GM12878 (cell line): ENCODE results near the gene NEMF. TPM values are rescaled to one million over a fixed set of nuclear protein-coding genes. Genes with fewer than 3 reads are reported as not detected.

Experiments
- CHD4 ChIP-seq: fragments of 200-600 bp; sonication (generic); IDR thresholded peaks from 2 replicates; pipeline ENCODE4 v1.6.1; 2016; ENCODE audit warnings: mild to moderate bottlenecking
- DPF2 ChIP-seq: fragments of 450-650 bp; IDR thresholded peaks from 2 replicates; pipeline ENCODE4 v1.6.1; 2017; ENCODE audit warnings: mild to moderate bottlenecking
- HCFC1 ChIP-seq: fragments of 150-350 bp; IDR thresholded peaks from 2 replicates; pipeline ENCODE4 v1.6.1; 2014; ENCODE audit warnings: low read length
- HDAC6 ChIP-seq: fragments of 200-600 bp; sonication (generic); IDR thresholded peaks from one replicate; pipeline ENCODE4 v1.8.0; 2017; ENCODE audit warnings: antibody characterized with exemption; ENCODE audit not compliant: unreplicated experiment
- JUND ChIP-seq: IDR thresholded peaks from 2 replicates; pipeline ENCODE4 v1.6.1; 2012; ENCODE audit warnings: low read depth, mild to moderate bottlenecking, low read length, improper control_type of control experiment, moderate library complexity
- KAT2A ChIP-seq: conservative IDR thresholded peaks from 2 replicates; pipeline ENCODE4 v1.6.1; 2011; ENCODE audit warnings: low read depth, low read length; ENCODE audit not compliant: control insufficient read depth
- MTA3 ChIP-seq: IDR thresholded peaks from 2 replicates; pipeline ENCODE4 v1.6.1; 2012; ENCODE audit warnings: low read length, inconsistent platforms, borderline replicate concordance
- POU2F2 ChIP-seq: IDR thresholded peaks from 3 replicates; pipeline ENCODE4 v1.6.1; 2011; ENCODE audit warnings: low read depth, mild to moderate bottlenecking, low read length, borderline replicate concordance
- SPI1 ChIP-seq: IDR thresholded peaks from 2 replicates; pipeline ENCODE4 v1.6.1; 2011; ENCODE audit warnings: low read depth, mild to moderate bottlenecking, low read length, moderate library complexity, borderline replicate concordance; ENCODE audit not compliant: insufficient read depth
- SREBF1 ChIP-seq: IDR thresholded peaks from 2 replicates; pipeline ENCODE4 v1.6.1; 2012; ENCODE audit warnings: mild to moderate bottlenecking, low read length
- ZNF217 ChIP-seq: fragments of 450-650 bp; IDR thresholded peaks from 2 replicates; pipeline ENCODE4 v1.6.1; 2017; ENCODE audit warnings: antibody characterized with exemption, mild to moderate bottlenecking
- ZSCAN29 ChIP-seq: fragments of 450-650 bp; IDR thresholded peaks from 2 replicates; pipeline ENCODE4 v1.6.1; 2017; ENCODE audit warnings: mild to moderate bottlenecking, moderate library complexity
- polyA plus RNA-seq, 11 experiments: library from polyadenylated mRNA; depleted of rRNA in 4 of 11; unstranded in 6 of 11; stranded (reverse) in 5 of 11; fragments of >200 nt; fragmentation: Nextera tagmentation in 4 of 11; fragmentation: Illumina TruSeq in 1 of 11; extraction: Ambion mirVana in 4 of 11; extraction: Trizol in 1 of 11; gene quantifications; 1 replicate in 1 of 11; 2 replicates in 10 of 11; pipeline versions ENCODE4 v1.2.1 to v1.2.3, GENCODE V29; 2011 to 2016; ENCODE audit warnings: inconsistent platforms in 2 of 11, missing spikeins in 2 of 11, low read depth in 1 of 11
- total RNA-seq, 4 experiments: library from RNA; depleted of rRNA in 3 of 4; stranded (reverse); fragments of >200 nt in 3 of 4; fragmentation: Illumina TruSeq in 1 of 4; extraction: Trizol in 1 of 4; gene quantifications; 2 replicates each; pipeline versions ENCODE4 v1.2.1 to v1.2.3, GENCODE V29; 2013 to 2021
- TF ChIP-seq, protein P1 (sequence below): IDR thresholded peaks from 2 replicates; pipeline ENCODE4 v1.6.1; 2012; ENCODE audit warnings: low read length, inconsistent platforms
- TF ChIP-seq, protein P2 (sequence below): fragments of 450-650 bp; IDR thresholded peaks from 2 replicates; pipeline ENCODE4 v1.6.1; 2017; ENCODE audit warnings: mild to moderate bottlenecking
- TF ChIP-seq, protein P3 (sequence below): IDR thresholded peaks from 2 replicates; pipeline ENCODE4 v1.6.1; 2012; ENCODE audit warnings: low read depth, low read length, improper control_type of control experiment
- TF ChIP-seq, protein P4 (sequence below): fragments of 450-650 bp; IDR thresholded peaks from 2 replicates; pipeline ENCODE4 v1.6.1; 2016; ENCODE audit warnings: mild to moderate bottlenecking, moderate library complexity, borderline replicate concordance
- TF ChIP-seq, protein P5 (sequence below): IDR thresholded peaks from 2 replicates; pipeline ENCODE4 v1.6.1; 2011; ENCODE audit warnings: borderline replicate concordance, low read depth, mild to moderate bottlenecking, moderate library complexity, low read length; ENCODE audit not compliant: insufficient read depth, poor library complexity, severe bottlenecking
- TF ChIP-seq, protein P6 (sequence below): IDR thresholded peaks from 2 replicates; pipeline ENCODE4 v1.6.1; 2011; ENCODE audit warnings: borderline replicate concordance, low read depth, mild to moderate bottlenecking, moderate library complexity, mixed read lengths, low read length; ENCODE audit not compliant: insufficient read depth; ENCODE audit errors: extremely low read length

The NEMF gene
- total and polyA plus RNA-seq, 10 of the 15 experiments (the other 5 are each of a cell fraction or from before 2014, with no cell fraction given), result 31.5 to 80.1 (median 61.1) TPM

DNA sequence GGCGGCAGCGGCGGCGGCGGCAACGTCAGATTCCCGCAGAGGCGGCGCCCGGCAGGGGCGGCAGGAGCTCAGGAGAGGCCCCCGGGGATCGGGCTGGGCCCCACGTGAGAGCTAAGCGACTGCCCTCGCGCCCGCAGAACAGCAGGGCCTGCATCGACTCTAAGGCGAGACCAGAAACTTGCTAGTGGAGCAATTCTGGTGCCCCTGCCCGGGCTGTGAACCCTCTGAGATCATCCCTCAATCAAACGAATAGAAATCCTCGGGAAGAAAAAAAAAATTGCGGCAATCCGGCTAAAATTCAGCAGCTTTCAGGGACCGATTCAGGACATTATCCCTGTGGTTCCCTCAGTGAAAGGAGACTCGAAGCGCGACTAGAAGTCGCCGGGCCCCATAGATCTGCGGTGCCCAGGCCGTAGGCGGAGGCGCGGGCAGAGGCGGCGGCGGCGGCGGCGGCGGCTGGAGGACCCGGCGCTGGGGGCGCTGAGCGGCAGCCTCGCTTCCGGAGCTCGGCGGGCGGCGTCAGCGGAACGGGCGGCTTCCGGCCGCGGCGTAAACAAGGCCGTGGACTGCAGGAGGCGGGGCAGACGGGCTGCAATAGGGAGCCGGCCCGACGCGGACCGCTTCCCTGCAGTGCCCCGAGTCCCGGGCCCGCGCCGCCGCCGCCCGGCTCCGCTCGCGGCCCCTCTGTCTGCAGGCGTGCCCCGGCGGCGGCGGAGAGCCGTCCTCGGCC is 84.9 kb downstream of the NEMF start, which contains the start of gene KLHDC2 (continued):
- TF ChIP-seq, protein P1, sequence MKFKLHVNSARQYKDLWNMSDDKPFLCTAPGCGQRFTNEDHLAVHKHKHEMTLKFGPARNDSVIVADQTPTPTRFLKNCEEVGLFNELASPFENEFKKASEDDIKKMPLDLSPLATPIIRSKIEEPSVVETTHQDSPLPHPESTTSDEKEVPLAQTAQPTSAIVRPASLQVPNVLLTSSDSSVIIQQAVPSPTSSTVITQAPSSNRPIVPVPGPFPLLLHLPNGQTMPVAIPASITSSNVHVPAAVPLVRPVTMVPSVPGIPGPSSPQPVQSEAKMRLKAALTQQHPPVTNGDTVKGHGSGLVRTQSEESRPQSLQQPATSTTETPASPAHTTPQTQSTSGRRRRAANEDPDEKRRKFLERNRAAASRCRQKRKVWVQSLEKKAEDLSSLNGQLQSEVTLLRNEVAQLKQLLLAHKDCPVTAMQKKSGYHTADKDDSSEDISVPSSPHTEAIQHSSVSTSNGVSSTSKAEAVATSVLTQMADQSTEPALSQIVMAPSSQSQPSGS, result no peak
- TF ChIP-seq HDAC6 (no peak), SPI1 (no peak), ZNF217 (no peak), CHD4 (no peak), KAT2A (no peak), JUND (no peak), HCFC1 (peak; percentile 51; the same call in 1 of the 2 replicates), POU2F2 (peak; percentile 18; the same call in 1 of the 3 replicates), DPF2 (peak; percentile 92), ZSCAN29 (no peak; the same call in 1 of the 2 replicates), SREBF1 (no peak), MTA3 (no peak)
- TF ChIP-seq, protein P2, sequence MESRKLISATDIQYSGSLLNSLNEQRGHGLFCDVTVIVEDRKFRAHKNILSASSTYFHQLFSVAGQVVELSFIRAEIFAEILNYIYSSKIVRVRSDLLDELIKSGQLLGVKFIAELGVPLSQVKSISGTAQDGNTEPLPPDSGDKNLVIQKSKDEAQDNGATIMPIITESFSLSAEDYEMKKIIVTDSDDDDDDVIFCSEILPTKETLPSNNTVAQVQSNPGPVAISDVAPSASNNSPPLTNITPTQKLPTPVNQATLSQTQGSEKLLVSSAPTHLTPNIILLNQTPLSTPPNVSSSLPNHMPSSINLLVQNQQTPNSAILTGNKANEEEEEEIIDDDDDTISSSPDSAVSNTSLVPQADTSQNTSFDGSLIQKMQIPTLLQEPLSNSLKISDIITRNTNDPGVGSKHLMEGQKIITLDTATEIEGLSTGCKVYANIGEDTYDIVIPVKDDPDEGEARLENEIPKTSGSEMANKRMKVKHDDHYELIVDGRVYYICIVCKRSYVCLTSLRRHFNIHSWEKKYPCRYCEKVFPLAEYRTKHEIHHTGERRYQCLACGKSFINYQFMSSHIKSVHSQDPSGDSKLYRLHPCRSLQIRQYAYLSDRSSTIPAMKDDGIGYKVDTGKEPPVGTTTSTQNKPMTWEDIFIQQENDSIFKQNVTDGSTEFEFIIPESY, result no peak; the same call in 1 of the 2 replicates
- TF ChIP-seq, protein P3, sequence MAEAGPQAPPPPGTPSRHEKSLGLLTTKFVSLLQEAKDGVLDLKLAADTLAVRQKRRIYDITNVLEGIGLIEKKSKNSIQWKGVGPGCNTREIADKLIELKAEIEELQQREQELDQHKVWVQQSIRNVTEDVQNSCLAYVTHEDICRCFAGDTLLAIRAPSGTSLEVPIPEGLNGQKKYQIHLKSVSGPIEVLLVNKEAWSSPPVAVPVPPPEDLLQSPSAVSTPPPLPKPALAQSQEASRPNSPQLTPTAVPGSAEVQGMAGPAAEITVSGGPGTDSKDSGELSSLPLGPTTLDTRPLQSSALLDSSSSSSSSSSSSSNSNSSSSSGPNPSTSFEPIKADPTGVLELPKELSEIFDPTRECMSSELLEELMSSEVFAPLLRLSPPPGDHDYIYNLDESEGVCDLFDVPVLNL, result 0 out of 2 replicates have a peak, but pooled peaks have one; percentile 18
- TF ChIP-seq, protein P4, sequence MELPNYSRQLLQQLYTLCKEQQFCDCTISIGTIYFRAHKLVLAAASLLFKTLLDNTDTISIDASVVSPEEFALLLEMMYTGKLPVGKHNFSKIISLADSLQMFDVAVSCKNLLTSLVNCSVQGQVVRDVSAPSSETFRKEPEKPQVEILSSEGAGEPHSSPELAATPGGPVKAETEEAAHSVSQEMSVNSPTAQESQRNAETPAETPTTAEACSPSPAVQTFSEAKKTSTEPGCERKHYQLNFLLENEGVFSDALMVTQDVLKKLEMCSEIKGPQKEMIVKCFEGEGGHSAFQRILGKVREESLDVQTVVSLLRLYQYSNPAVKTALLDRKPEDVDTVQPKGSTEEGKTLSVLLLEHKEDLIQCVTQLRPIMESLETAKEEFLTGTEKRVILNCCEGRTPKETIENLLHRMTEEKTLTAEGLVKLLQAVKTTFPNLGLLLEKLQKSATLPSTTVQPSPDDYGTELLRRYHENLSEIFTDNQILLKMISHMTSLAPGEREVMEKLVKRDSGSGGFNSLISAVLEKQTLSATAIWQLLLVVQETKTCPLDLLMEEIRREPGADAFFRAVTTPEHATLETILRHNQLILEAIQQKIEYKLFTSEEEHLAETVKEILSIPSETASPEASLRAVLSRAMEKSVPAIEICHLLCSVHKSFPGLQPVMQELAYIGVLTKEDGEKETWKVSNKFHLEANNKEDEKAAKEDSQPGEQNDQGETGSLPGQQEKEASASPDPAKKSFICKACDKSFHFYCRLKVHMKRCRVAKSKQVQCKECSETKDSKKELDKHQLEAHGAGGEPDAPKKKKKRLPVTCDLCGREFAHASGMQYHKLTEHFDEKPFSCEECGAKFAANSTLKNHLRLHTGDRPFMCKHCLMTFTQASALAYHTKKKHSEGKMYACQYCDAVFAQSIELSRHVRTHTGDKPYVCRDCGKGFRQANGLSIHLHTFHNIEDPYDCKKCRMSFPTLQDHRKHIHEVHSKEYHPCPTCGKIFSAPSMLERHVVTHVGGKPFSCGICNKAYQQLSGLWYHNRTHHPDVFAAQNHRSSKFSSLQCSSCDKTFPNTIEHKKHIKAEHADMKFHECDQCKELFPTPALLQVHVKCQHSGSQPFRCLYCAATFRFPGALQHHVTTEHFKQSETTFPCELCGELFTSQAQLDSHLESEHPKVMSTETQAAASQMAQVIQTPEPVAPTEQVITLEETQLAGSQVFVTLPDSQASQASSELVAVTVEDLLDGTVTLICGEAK, result no peak
- TF ChIP-seq, protein P5, sequence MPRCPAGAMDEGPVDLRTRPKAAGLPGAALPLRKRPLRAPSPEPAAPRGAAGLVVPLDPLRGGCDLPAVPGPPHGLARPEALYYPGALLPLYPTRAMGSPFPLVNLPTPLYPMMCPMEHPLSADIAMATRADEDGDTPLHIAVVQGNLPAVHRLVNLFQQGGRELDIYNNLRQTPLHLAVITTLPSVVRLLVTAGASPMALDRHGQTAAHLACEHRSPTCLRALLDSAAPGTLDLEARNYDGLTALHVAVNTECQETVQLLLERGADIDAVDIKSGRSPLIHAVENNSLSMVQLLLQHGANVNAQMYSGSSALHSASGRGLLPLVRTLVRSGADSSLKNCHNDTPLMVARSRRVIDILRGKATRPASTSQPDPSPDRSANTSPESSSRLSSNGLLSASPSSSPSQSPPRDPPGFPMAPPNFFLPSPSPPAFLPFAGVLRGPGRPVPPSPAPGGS, result no peak
- TF ChIP-seq, protein P6, sequence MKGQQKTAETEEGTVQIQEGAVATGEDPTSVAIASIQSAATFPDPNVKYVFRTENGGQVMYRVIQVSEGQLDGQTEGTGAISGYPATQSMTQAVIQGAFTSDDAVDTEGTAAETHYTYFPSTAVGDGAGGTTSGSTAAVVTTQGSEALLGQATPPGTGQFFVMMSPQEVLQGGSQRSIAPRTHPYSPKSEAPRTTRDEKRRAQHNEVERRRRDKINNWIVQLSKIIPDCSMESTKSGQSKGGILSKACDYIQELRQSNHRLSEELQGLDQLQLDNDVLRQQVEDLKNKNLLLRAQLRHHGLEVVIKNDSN, result peak; percentile 51
